Thoracic aorta (tissue), 2 donors: Measurements from ENCODE around the gene RALBP1. TPM values are rescaled to one million over a fixed set of nuclear protein-coding genes. Genes with fewer than 3 reads are reported as not detected.

Experiments used
- ATAC-seq: fragments of 150-250 bp; one replicate; pipeline ENCODE4 v1.8.0; 2017; ENCODE audit warnings: low read depth; ENCODE audit not compliant: insufficient number of reproducible peaks, low FRiP score
- DNase-seq: peaks from one replicate; pipeline ENCODE4 v3.0.0-alpha.2; 2020; ENCODE audit warnings: low spot score
- H3K27ac ChIP-seq, 2 donors: fragments of 200-600 bp; sonication (generic); 1 replicate in 1 of 2; 2 replicates in 1 of 2; pipeline ENCODE4 v1.5.1; 2016; ENCODE audit warnings: mild to moderate bottlenecking in 2 of 2, moderate library complexity in 2 of 2
- H3K27me3 ChIP-seq: fragments of 200-600 bp; sonication (generic); replicated peaks from 2 replicates; pipeline ENCODE4 v1.6.0; 2016; ENCODE audit warnings: mild to moderate bottlenecking; ENCODE audit not compliant: insufficient read depth
- H3K36me3 ChIP-seq: fragments of 200-600 bp; sonication (generic); one replicate; pipeline ENCODE4 v1.5.1; 2016
- H3K4me1 ChIP-seq, 2 donors: fragments of 200-600 bp; sonication (generic); 1 replicate in 1 of 2; 2 replicates in 1 of 2; pipeline versions ENCODE4 v1.5.1 to v1.6.0; 2016; ENCODE audit warnings: low read depth in 2 of 2, mild to moderate bottlenecking in 1 of 2; ENCODE audit not compliant: control insufficient read depth in 1 of 2
- H3K4me3 ChIP-seq: fragments of 200-600 bp; sonication (generic); 2 replicates; pipeline ENCODE4 v1.5.1; 2016; ENCODE audit warnings: mild to moderate bottlenecking
- H3K9me3 ChIP-seq: fragments of 200-600 bp; sonication (generic); 2 replicates; pipeline ENCODE4 v1.5.1; 2016
- total RNA-seq, 2 donors: library from RNA; depleted of rRNA; stranded (reverse); fragments of >200 nt; gene quantifications; one replicate each; pipeline versions ENCODE4 v1.1.0 to v1.2.3, GENCODE V29; 2016
- TF ChIP-seq, protein P1 (sequence below): fragments of 200-600 bp; sonication (generic); IDR thresholded peaks from one replicate; pipeline ENCODE4 v1.5.1; 2019; ENCODE audit warnings: antibody characterized with exemption

The RALBP1 gene
- total RNA-seq, 2 donors from 2014 or later = 47.1 to 54.2 TPM

DNA sequence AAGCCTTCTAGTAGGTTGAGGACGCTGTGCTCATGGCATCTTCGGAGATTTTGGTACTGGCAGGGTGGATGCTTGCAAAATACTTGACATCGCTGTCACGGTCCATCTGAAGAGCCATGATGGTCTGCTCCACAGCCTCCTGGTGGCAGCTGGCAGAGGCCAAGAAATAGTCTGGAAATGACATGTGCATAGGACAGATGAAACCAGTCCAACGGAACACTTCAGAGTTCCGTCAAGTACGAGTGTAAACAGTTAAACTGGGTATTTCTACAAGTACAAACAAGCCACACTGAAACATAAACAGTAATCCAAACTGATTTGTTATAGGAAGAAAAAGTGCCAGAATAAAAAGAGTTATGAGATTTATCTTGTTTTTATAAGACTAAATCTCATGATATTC lies 72.5 kb downstream of the RALBP1 start:
- Histone ChIP-seq H3K4me1 (no peaks in the 10 kb centered on the region), H3K4me3 (no peak overlapping the region), H3K36me3 (peaks cover 48% of the 10 kb centered on the region), H3K27me3 (no peaks in the 10 kb centered on the region), H3K27ac (no peak overlapping the region), H3K9me3 (no peaks in the 10 kb centered on the region)
- TF ChIP-seq, protein P1, sequence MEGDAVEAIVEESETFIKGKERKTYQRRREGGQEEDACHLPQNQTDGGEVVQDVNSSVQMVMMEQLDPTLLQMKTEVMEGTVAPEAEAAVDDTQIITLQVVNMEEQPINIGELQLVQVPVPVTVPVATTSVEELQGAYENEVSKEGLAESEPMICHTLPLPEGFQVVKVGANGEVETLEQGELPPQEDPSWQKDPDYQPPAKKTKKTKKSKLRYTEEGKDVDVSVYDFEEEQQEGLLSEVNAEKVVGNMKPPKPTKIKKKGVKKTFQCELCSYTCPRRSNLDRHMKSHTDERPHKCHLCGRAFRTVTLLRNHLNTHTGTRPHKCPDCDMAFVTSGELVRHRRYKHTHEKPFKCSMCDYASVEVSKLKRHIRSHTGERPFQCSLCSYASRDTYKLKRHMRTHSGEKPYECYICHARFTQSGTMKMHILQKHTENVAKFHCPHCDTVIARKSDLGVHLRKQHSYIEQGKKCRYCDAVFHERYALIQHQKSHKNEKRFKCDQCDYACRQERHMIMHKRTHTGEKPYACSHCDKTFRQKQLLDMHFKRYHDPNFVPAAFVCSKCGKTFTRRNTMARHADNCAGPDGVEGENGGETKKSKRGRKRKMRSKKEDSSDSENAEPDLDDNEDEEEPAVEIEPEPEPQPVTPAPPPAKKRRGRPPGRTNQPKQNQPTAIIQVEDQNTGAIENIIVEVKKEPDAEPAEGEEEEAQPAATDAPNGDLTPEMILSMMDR = no peak
- ATAC-seq (no peak), DNase-seq (no peak)

DNA sequence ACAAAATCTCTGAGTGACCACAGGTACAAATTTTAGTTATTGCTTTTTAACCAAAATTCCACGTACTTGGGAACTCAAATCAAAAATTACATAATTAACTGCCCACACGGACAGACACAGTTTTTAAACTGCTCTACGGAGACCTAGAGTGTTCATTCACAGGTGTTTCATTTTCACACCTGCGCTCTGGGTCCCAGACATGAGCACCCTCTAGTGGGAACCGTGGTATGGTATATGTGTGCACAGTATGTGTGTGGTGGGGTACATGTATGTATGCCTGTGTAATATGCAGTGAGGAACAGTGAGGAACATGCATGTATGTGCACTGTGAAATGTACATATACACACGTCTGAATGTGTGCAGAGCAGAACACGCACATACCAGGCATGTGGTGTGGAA lies 74.1 kb downstream of the RALBP1 start:
- Histone ChIP-seq H3K4me3 (no peak overlapping the region), H3K27ac (no peak overlapping the region), H3K27me3 (no peaks in the 10 kb centered on the region), H3K36me3 (peaks cover 59% of the 10 kb centered on the region), H3K4me1 (no peaks in the 10 kb centered on the region), H3K9me3 (no peaks in the 10 kb centered on the region)
- no peak for DNase-seq
- TF ChIP-seq, protein P1 = no peak
- no peak for ATAC-seq

DNA sequence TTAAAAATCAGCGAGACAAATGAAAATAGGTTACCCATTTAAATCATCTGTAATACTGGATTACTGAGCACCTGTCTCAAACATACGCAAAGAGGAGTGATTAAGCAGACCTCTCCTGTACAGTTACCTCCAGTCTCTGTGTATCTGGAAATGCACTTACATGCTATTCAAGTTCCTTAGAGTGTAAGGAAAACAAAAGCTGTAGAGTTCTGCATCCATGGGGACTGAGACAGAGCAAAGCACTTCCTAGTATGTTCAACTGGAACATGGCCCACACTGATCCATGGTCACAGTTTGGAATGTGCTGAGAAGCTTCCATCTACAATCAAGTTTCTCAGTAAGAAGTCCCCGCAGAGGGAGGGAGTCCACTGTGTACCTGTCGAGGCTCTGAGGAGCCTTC lies 75.1 kb downstream of the RALBP1 start:
- no peak for ATAC-seq
- Histone ChIP-seq H3K4me3 (no peak overlapping the region), H3K27ac (no peak overlapping the region), H3K27me3 (no peaks in the 10 kb centered on the region), H3K36me3 (peaks cover 61% of the 10 kb centered on the region), H3K9me3 (no peaks in the 10 kb centered on the region), H3K4me1 (no peaks in the 10 kb centered on the region)
- TF ChIP-seq, protein P1 = no peak
- no peak for DNase-seq

DNA sequence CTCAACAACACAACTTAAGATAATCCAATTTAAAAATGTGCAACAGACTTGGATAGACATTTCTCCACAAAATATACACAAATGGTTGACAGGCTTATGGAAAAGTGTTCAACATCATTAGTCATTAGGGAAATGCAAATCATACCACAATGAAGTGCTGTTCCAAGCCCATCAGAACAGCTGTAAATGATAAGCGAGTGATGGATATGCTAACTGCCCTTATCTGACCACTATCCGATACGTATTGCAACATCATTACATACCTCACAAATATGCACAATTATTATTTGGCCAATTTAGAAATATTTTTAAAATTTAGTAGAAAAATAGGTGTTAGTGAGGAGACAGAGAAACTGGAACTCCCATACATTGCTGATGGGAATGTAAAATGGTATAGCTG lies 76.9 kb downstream of the RALBP1 start:
- Histone ChIP-seq H3K27ac (no peak overlapping the region), H3K4me1 (no peaks in the 10 kb centered on the region), H3K27me3 (no peaks in the 10 kb centered on the region), H3K4me3 (no peak overlapping the region), H3K36me3 (peaks cover 59% of the 10 kb centered on the region), H3K9me3 (no peaks in the 10 kb centered on the region)
- TF ChIP-seq, protein P1 = no peak
- DNase-seq = no peak
- no peak for ATAC-seq

DNA sequence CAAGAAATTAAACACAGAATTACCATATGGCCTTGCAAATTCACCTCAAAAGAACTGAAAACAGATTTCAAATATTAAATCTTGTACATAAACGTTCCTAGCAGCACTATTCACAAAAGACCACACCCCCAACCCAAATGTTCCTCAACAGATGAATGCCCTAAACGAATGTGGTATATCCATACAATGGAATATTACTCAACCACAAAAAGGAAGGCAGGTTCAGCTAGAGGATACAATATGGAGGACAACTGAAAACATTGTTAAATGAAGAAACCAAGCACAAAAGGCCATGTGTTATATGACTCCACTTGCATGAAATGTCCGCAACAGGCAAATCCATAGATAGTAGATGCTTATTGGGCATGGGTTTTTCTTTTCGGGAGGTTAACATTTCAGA lies 77.3 kb downstream of the RALBP1 start:
- Histone ChIP-seq H3K36me3 (peaks cover 55% of the 10 kb centered on the region), H3K4me3 (no peak overlapping the region), H3K9me3 (no peaks in the 10 kb centered on the region), H3K27me3 (no peaks in the 10 kb centered on the region), H3K4me1 (no peaks in the 10 kb centered on the region), H3K27ac (no peak overlapping the region)
- TF ChIP-seq, protein P1 = no peak
- no peak for ATAC-seq
- DNase-seq = no peak
